Psoas muscle (tissue), 8 donors: ENCODE results near the gene MAPK10. TPM values are rescaled to one million over a fixed set of nuclear protein-coding genes. Genes with fewer than 3 reads are reported as not detected.

Experiments
- ATAC-seq, 4 donors: fragments of 200-7000 bp; cut with Tn5 transposase; one replicate each; pipeline ENCODE4 v1.9.1; 2020; ENCODE audit warnings: moderate library complexity in 3 of 4, mild to moderate bottlenecking in 2 of 4
- DNase-seq, 2 donors: peaks; one replicate each; pipeline ENCODE4 v3.0.0-alpha.2; 2020
- H3K27ac ChIP-seq: fragments of 200-600 bp; one replicate; pipeline ENCODE4 v1.8.0; 2022
- H3K27me3 ChIP-seq, 3 donors: fragments of 200-600 bp in 1 of 3; one replicate each; pipeline versions ENCODE4 v1.6.1 to v1.8.0; 2013 to 2022; ENCODE audit warnings: low read length in 2 of 3, mild to moderate bottlenecking in 2 of 3, moderate library complexity in 1 of 3; ENCODE audit not compliant: insufficient read depth in 3 of 3
- H3K36me3 ChIP-seq, 2 donors: fragments of 200-600 bp in 1 of 2; one replicate each; pipeline versions ENCODE4 v1.6.1 to v1.8.0; 2013 to 2022; ENCODE audit warnings: low read depth in 1 of 2, mild to moderate bottlenecking in 1 of 2, moderate library complexity in 1 of 2; ENCODE audit not compliant: insufficient read depth in 1 of 2
- H3K4me1 ChIP-seq: fragments of 200-600 bp; one replicate; pipeline ENCODE4 v1.8.0; 2022
- H3K4me3 ChIP-seq: fragments of 200-600 bp; one replicate; pipeline ENCODE4 v1.8.0; 2022; ENCODE audit warnings: mild to moderate bottlenecking
- H3K9me3 ChIP-seq: fragments of 200-600 bp; one replicate; pipeline ENCODE4 v1.8.0; 2022
- CTCF ChIP-seq: fragments of 200-600 bp; IDR thresholded peaks from one replicate; pipeline ENCODE4 v1.8.0; 2022; ENCODE audit warnings: antibody characterized with exemption
- WGBS, 3 donors: extraction: QIAGEN DNeasy Blood & Tissue Kit; methylation state at CpG; one replicate each; pipeline versions ENCODE4 v1.1.6 to v1.1.7; 2013; 5-methylcytosine and 5-hydroxymethylcytosine counted together
- intact Hi-C, 2 donors: fragments of 100-400 bp; cut with DNase I; formaldehyde crosslinking; loops; one replicate each; pipeline versions ENCODE4 v1.11.0 to v1.14.2; 2022
- polyA plus RNA-seq, 3 donors: library from polyadenylated mRNA; stranded (reverse); fragments of 200-250 nt; gene quantifications; one replicate each; pipeline ENCODE4 v1.2.3, GENCODE V29; 2013
- total RNA-seq, 4 donors: library from RNA; stranded (reverse); fragmentation: NEBNext Ultra II Directional in 2 of 4; extraction: Animal tissue kit (Norgen Biotek cat#: 25700) in 2 of 4; gene quantifications; one replicate each; pipeline versions ENCODE4 v1.2.1 to v1.2.4, GENCODE V29; 2021 to 2023
- donor health status: healthy with polysubstance abuse.
- donor health status: DM: no; HTN: no; CAD: no; lungs with moderate emphysema.
- donor health status: Bipolar disorder and iron deficiency.
- donor health status: healthy.
- donor health status: DM: yes; HTN: yes; CAD: no.
- donor health status: DM: no; HTN: no; CAD: no.
- donor health status: DM: no; HTN: no; CAD: no.
- donor health status: DM: yes; HTN: yes; CAD: no.

Gene MAPK10
- total and polyA plus RNA-seq, 7 donors, result 0.22 to 7.6 (median 1.3) TPM

- Histone ChIP-seq H3K4me3 (no peak overlapping the region), H3K36me3 (no peaks in the 10 kb centered on the region), H3K4me1 (no peaks in the 10 kb centered on the region), H3K9me3 (no peaks in the 10 kb centered on the region), H3K27me3 (no peaks in the 10 kb centered on the region), H3K27ac (no peak overlapping the region)
- ATAC-seq, result no peak
- no peak for TF ChIP-seq CTCF
- intact Hi-C loops, result no loop called here
- WGBS, 3 donors, result 36 to 52% (median 47%) methylated on average over 3 of the region's 3 CpGs
- DNase-seq, result no peak
Observed at GRCh38 chr4:86223472-86223871, 136.4 kb downstream of the MAPK10 start.

- no peak for ATAC-seq
- no peak for TF ChIP-seq CTCF
- WGBS, 3 donors, result 83 to 87% (median 86%) methylated on average over 4 of the region's 4 CpGs
- Histone ChIP-seq H3K27me3 (no peaks in the 10 kb centered on the region), H3K36me3 (no peaks in the 10 kb centered on the region), H3K4me1 (no peaks in the 10 kb centered on the region), H3K27ac (no peak overlapping the region), H3K4me3 (no peak overlapping the region), H3K9me3 (no peaks in the 10 kb centered on the region)
- intact Hi-C loops, result no loop called here
- no peak for DNase-seq
Observed at GRCh38 chr4:86221002-86221401, 138.9 kb downstream of the MAPK10 start.

GRCh38 chr4:86220121-86220520, 139.7 kb downstream of the MAPK10 start:
- no peak overlapping the region for H3K4me3 ChIP-seq
- H3K4me1 ChIP-seq, result no peaks in the 10 kb centered on the region
- intact Hi-C loops, result no loop called here
- WGBS, 3 donors, result 76 to 88% (median 85%) methylated on average over 1 of the region's 1 CpG
- TF ChIP-seq CTCF, result no peak
- ATAC-seq, result no peak
- no peak overlapping the region for H3K27ac ChIP-seq
- H3K36me3 ChIP-seq, result no peaks in the 10 kb centered on the region
- no peaks in the 10 kb centered on the region for H3K9me3 ChIP-seq
- H3K27me3 ChIP-seq, result no peaks in the 10 kb centered on the region
- DNase-seq, result no peak

GRCh38 chr4:86218746-86219473, 140.9 kb downstream of the MAPK10 start:
- WGBS, 3 donors, result 80 to 86% (median 80%) methylated on average over 5 of the region's 5 CpGs
- intact Hi-C loops, result loop anchor here in 1 of 2 donors (10.0 kb wide), 1 partner anchor 1144 kb away; no protein-coding TSS in a partner anchor
- no peak for DNase-seq

More at GRCh38 chr4:86218746-86219473, 140.9 kb downstream of the MAPK10 start:
- Histone ChIP-seq H3K27me3 (no peaks in the 10 kb centered on the region), H3K4me1 (no peaks in the 10 kb centered on the region), H3K36me3 (no peaks in the 10 kb centered on the region), H3K9me3 (no peaks in the 10 kb centered on the region), H3K27ac (no peak overlapping the region), H3K4me3 (no peak overlapping the region)
- no peak for ATAC-seq
- no peak for TF ChIP-seq CTCF
